Tibial artery (tissue), 4 donors: ENCODE results near the gene ESYT2.

Experiments used
- DNase-seq, 2 donors: peaks; one replicate each; pipeline ENCODE4 v3.0.0-alpha.2; 2019
- H3K27ac ChIP-seq, 2 donors: fragments of 200-600 bp; sonication (generic) in 1 of 2; 1 replicate in 1 of 2; 2 replicates in 1 of 2; pipeline ENCODE4 v1.5.1; 2018 to 2019; ENCODE audit warnings: mild to moderate bottlenecking in 1 of 2
- H3K27me3 ChIP-seq, 2 donors: fragments of 200-600 bp; sonication (generic) in 1 of 2; one replicate each; pipeline versions ENCODE4 v1.5.1 to v1.6.0; 2016 to 2019
- H3K36me3 ChIP-seq, 3 donors: fragments of 200-600 bp; sonication (generic) in 2 of 3; one replicate each; pipeline ENCODE4 v1.5.1; 2016 to 2019; ENCODE audit warnings: mild to moderate bottlenecking in 2 of 3
- H3K4me1 ChIP-seq, 4 donors: fragments of 200-600 bp; sonication (generic) in 2 of 4; 1 replicate in 3 of 4; 2 replicates in 1 of 4; pipeline ENCODE4 v1.5.1; 2016 to 2019
- H3K4me3 ChIP-seq, 2 donors: fragments of 200-600 bp; sonication (generic) in 1 of 2; 1 replicate in 1 of 2; 2 replicates in 1 of 2; pipeline ENCODE4 v1.5.1; 2018 to 2019; ENCODE audit warnings: mild to moderate bottlenecking in 2 of 2
- H3K9me3 ChIP-seq, 3 donors: fragments of 200-600 bp; sonication (generic) in 1 of 3; one replicate each; pipeline ENCODE4 v1.5.1; 2016 to 2019
- intact Hi-C: fragments of 100-400 bp; cut with DNase I; formaldehyde crosslinking; loops from one replicate; pipeline ENCODE4 v1.15.0; 2023; ENCODE audit warnings: low total_unique reads
- TF ChIP-seq, protein P1 (sequence below), 2 experiments: fragments of 200-600 bp in 1 of 2; fragments of 450-650 bp in 1 of 2; IDR thresholded peaks; one replicate each; pipeline ENCODE4 v1.5.1; 2017 to 2019; ENCODE audit warnings: antibody characterized with exemption in 2 of 2, mild to moderate bottlenecking in 1 of 2, moderate library complexity in 1 of 2

The ESYT2 gene

DNA sequence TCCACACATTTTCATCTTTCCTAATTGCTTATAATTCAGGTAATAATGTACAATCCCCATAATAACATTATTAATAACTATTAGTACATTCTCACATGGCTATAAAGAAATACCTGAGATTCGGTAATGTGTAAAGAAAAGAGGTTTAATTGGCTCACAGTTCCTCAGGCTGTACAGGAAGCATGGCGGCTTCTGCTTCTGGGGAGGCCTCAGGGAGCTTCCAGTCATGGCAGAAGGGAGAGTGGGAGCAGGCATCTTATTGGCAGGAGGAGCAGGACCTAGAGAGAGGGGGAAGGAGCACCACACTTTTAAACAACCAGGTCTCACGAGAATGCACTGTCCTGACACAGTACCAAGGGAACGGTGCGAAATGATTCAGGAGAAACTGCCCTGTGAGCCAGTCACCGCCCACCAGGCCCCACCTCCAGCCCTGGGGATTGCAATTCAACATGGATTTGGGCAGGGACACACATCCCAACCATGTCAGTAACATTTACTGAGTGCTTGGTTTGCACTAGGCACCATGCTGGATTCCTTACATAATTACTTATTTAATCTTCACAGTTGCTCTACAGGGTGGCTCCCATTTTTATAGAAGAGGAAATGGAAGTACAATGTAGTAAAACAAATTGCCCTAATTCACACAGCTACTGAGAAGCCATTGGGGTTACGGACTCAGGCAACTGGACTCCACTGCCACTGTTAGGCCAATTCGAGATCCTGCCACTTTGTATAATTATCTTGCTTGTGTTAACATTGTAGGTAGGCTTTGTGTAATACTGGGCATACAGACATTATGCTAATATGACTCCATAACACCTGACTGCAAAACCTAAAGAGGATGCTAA lies 8.7 kb upstream of the ESYT2 start:
- no peak for DNase-seq
- H3K36me3 ChIP-seq: no peaks in the 10 kb centered on the region
- intact Hi-C loops: no loop called here

DNA sequence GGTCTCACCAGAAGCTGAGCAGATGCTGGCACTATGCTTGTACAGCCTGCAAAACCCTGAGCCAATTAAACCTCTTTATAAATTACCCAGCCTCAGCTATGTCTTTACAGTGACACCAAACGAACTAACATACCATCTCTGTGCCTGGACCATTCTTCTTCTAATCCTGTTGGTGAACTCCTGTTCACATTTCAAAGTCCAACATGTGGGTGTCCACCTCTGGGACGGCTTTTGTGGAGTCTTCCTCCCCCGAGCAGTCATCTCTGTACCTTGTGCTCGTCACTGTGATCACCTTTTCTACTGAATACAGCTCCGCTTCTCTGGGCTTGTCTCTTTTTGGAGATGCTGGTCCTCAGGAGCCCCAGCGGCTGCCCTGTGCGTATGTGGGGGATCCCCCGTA lies 7.4 kb upstream of the ESYT2 start:
- TF ChIP-seq, protein P1, sequence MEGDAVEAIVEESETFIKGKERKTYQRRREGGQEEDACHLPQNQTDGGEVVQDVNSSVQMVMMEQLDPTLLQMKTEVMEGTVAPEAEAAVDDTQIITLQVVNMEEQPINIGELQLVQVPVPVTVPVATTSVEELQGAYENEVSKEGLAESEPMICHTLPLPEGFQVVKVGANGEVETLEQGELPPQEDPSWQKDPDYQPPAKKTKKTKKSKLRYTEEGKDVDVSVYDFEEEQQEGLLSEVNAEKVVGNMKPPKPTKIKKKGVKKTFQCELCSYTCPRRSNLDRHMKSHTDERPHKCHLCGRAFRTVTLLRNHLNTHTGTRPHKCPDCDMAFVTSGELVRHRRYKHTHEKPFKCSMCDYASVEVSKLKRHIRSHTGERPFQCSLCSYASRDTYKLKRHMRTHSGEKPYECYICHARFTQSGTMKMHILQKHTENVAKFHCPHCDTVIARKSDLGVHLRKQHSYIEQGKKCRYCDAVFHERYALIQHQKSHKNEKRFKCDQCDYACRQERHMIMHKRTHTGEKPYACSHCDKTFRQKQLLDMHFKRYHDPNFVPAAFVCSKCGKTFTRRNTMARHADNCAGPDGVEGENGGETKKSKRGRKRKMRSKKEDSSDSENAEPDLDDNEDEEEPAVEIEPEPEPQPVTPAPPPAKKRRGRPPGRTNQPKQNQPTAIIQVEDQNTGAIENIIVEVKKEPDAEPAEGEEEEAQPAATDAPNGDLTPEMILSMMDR (IDR thresholded peaks at IDR 0.05): no peak
- Histone ChIP-seq H3K27ac (no peak overlapping the region), H3K9me3 (no peaks in the 10 kb centered on the region), H3K27me3 (no peaks in the 10 kb centered on the region), H3K4me3 (no peak overlapping the region), H3K4me1 (no peaks in the 10 kb centered on the region), H3K36me3 (no peaks in the 10 kb centered on the region)
- intact Hi-C loops: no loop called here
- no peak for DNase-seq

More for the DNA sequence above, 8.7 kb upstream of the ESYT2 start:
- Histone ChIP-seq H3K4me3 (no peak overlapping the region), H3K4me1 (no peaks in the 10 kb centered on the region), H3K27ac (no peak overlapping the region), H3K9me3 (no peaks in the 10 kb centered on the region), H3K27me3 (no peaks in the 10 kb centered on the region)
- TF ChIP-seq, protein P1 (IDR thresholded peaks at IDR 0.05): no peak

DNA sequence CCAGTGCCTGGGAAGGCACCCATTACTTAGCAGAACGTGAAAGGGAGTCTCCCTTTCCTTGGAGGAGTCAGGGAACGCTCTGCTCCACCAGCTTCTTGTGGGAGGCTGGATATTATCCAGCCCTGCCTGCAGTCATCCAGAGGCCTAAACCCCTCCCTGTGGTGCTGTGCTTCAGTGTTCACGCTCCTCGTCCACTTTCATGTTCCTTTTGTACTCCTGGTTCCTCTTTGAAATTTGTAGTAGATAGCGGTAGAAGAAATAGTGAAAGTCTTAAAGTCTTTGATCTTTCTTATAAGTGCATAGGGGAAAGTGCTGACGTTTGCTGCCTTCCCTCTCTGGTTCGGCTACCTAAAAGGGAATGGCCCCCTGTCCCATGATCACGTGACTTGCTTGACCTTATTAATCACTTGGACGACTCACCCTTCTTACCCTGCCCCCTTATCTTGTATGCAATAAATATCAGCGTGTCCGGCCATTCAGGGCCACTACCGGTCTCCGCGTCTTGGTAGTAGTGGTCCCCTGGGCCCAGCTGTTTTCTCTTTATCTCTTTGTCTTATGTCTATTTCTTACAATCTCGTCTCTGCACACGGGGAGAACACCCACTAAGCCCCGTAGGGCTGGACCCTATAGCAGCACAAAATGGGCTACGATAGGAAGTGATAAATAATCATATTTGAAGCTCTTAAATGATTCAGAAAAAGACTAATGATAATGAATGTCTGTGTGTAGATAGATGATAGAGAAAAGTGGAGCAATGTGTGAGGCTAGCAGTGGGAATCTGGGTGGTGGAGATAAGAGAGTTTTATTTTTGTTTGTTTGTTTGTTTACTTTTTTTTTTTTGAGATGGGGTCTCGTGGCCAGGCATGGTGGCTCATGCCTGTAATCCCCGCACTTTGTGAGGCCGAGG lies 5.8 kb upstream of the ESYT2 start:
- Histone ChIP-seq H3K4me1 (peaks cover 0 to 6% (median 3%) of the 10 kb centered on the region in 4 donors), H3K4me3 (no peak overlapping the region), H3K9me3 (no peaks in the 10 kb centered on the region), H3K27me3 (no peaks in the 10 kb centered on the region), H3K36me3 (no peaks in the 10 kb centered on the region), H3K27ac (no peak overlapping the region)
- intact Hi-C loops: no loop called here
- TF ChIP-seq, protein P1 (IDR thresholded peaks at IDR 0.05): no peak
- DNase-seq: no peak

GRCh38 chr7:158832994-158833393 lies 3.7 kb upstream of the ESYT2 start:
- Histone ChIP-seq H3K9me3 (no peaks in the 10 kb centered on the region), H3K27me3 (no peaks in the 10 kb centered on the region), H3K36me3 (no peaks in the 10 kb centered on the region), H3K4me1 (peaks cover 0 to 8% (median 3%) of the 10 kb centered on the region in 4 donors), H3K4me3 (no peak overlapping the region), H3K27ac (no peak overlapping the region)
- TF ChIP-seq, protein P1 (IDR thresholded peaks at IDR 0.05): no peak
- intact Hi-C loops: no loop called here
- no peak for DNase-seq

- intact Hi-C loops: no loop called here
Measured at GRCh38 chr7:158831738-158832091, 2.4 kb upstream of the ESYT2 start.

More at GRCh38 chr7:158831738-158832091, 2.4 kb upstream of the ESYT2 start:
- TF ChIP-seq, protein P1 (IDR thresholded peaks at IDR 0.05): no peak
- no peak for DNase-seq
- Histone ChIP-seq H3K36me3 (peaks cover 0 to 1% (median 0%) of the 10 kb centered on the region in 3 donors), H3K4me1 (peaks cover 0 to 16% (median 10%) of the 10 kb centered on the region in 4 donors), H3K27me3 (no peaks in the 10 kb centered on the region), H3K4me3 (no peak overlapping the region), H3K9me3 (no peaks in the 10 kb centered on the region), H3K27ac (no peak overlapping the region)
